HL-60/S4 (cell line): ENCODE results near the gene GSTT4.
"Not testable (repeated sequence)": the region's sequence is repeated elsewhere in the genome, so short reads cannot be mapped to it uniquely, and the experiment has no call there.

ENCODE experiments used
- in situ Hi-C: fragments of 300-500 bp; cut with MboI; formaldehyde crosslinking; loops from 2 replicates; pipeline ENCODE4 v1.14.3; 2022; ENCODE audit warnings: low sequenced_read_pairs

Gene GSTT4

GRCh38 chr22:23993581-23994177, 11.6 kb downstream of the GSTT4 start:
- in situ Hi-C loops: not testable (repeated sequence)

GRCh38 chr22:23993080-23993479, 12.2 kb downstream of the GSTT4 start:
- in situ Hi-C loops: not testable (repeated sequence)

DNA sequence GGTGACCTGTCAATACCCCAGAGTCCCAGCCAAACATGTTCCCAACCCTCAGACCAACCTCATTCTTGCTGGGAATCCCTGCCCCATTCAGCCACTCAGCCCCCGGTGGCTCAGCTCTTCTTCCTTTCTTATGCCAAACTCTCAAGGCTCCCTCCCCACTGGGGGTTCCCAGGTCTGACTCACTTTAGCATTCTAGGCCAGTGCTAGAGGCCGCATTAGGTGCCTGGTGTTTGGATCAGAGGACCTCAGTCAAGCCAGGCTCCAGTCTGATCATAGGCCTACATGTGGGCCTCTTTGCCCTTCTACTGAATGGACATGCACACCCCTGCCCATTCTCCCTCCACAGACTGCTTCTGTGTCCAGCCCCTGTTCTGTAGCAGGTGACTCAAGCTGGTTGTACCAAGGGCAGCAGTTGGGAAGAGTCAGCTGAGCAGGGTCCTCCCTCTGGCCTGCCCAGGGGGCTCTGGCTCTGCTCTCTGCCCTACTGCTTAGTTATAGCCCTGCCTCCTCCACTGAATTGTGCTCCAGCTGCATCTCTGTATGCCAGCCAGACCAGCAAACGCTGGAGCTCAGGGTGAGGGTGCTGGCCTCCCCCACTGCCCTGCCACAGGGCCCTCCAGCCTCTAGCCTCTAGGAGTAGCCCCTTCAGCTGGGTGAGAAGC, 15.5 kb downstream of the GSTT4 start:
- in situ Hi-C loops: not testable (repeated sequence)

DNA sequence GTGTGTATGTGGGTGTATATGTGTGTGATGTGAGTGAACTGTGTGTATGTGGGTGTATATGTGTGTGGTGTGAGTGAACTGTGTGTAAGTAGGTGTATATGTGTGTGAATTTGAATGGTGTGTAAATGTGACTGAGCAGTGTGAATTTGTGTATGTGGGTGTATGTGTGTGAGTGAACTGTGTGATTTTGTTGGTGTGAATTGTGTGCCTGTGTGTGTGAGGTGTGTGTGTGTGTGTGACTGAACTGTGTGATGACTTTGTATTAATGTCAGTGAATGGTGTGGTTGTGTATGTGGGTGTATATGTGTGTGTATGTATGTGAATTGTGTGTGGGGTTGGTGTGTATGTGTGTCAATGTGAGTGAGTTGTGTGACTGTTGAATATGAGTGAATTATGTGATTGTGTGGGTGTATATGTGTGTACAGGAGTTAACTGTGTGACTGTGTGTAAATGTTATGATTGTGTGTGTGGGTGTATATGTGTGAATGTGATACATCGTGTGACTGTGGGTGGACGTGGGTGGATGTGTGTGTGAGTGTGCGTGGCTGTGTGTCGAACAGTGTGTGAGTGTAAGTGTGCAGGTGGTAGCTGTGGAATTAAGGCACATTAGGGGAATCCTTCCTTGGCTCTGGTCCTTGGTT, 18.6 kb downstream of the GSTT4 start:
- in situ Hi-C loops: not testable (repeated sequence)

- in situ Hi-C loops: not testable (repeated sequence)
These were observed 19.2 kb downstream of the GSTT4 start for GRCh38 chr22:23986089-23986488.

- in situ Hi-C loops: no loop called here
These were observed 20.8 kb downstream of the GSTT4 start for GRCh38 chr22:23984430-23984829.

DNA sequence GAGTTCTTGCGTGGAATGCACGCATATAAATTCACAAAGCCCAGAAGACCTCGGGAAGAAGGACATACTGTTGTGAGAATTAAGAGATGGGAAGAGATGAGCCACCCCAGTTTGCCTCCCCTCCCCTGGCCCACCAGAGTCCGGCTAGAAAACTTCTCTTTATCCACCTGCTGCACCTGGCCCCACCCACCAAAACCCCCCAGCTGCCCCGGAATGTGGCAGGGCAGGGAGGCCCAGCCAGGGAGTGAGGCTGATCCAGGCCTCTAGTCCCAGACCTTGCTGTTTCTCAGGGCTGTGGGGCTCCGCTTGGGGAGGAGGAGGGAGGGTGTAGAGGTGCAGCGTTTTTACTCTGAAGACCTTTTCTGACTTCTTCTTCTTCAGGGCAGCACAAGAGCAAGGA, 24.7 kb downstream of the GSTT4 start:
- in situ Hi-C loops: not testable (repeated sequence)

- in situ Hi-C loops: not testable (repeated sequence)
These were observed 25.6 kb downstream of the GSTT4 start, which contains the start of gene GSTT2 for GRCh38 chr22:23979557-23980240. TSS of gene GSTT2 (plus strand) at chr22:23980134.

- in situ Hi-C loops: not testable (repeated sequence)
These were observed 27.9 kb downstream of the GSTT4 start for GRCh38 chr22:23977304-23977703.

- in situ Hi-C loops: not testable (repeated sequence)
These were observed 30.4 kb downstream of the GSTT4 start for GRCh38 chr22:23974836-23975352.

GRCh38 chr22:23974345-23974744, 30.9 kb downstream of the GSTT4 start, which contains the start of gene DDT:
TSS of gene DDT (minus strand) at chr22:23974441. CDS start at chr22:23974414, 27 bp downstream.
- in situ Hi-C loops: not testable (repeated sequence)

- in situ Hi-C loops: not testable (repeated sequence)
These were observed 33.3 kb downstream of the GSTT4 start for GRCh38 chr22:23971927-23972326.

DNA sequence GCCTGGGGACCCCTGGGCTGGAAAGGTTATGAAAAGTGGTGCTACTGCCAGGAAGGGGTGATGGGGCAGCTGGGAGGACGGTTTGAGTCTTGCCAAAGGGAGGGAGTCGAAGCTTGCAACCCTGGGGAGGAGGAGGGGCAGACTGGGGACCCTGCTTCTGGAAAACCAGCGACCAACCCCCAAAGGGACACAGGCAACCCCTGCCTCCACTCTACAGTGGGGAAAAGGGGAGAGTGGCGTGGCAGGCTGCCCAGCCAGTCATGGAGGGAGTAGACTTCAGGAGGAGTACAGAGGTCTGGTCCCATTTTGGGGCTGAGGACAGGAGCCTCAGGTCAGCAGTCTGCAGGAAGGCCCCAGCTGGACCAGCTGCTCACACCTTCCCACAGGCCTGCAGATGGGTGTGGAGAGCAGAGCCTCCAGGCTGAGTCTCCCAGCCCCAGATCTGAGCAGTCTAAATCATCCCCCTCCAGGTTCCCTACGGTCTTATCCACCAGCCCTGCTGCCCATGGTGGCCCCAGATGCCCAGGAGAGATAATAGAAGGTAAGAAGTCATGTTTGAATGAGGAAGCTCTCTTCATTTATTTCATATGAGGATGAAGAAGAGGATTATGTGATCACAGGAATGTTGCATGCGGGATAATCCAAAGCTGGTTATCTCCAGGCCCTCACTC, 34.3 kb downstream of the GSTT4 start:
- in situ Hi-C loops: no loop called here

DNA sequence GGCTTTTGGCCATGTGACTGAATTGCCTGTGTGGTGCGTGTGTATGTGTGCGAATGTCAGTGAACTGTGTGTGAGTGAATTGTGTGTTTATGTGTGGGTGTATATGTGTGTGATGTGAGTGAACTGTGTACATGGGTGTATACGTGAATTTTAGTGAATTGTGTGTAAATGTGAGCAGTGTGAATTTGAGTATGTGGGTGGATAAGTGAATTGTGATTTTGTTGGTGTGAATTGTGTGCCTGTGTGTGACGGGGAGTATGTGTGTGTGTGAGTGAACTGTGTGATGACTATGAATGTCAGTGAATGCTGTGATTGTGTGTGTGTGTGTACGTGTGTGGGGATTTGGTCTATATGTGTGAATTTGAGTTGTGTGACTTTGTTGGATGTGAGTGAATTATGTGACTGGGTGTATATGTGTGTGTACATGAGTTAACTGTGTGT, 35.0 kb downstream of the GSTT4 start:
- in situ Hi-C loops: no loop called here

- in situ Hi-C loops: no loop called here
These were observed 36.2 kb downstream of the GSTT4 start for GRCh38 chr22:23969071-23969470.

GRCh38 chr22:23966568-23966967, 38.7 kb downstream of the GSTT4 start, which contains the start of gene DDTL:
TSS of gene DDTL (plus strand) at chr22:23966888. CDS start at chr22:23966915, 27 bp downstream.
- in situ Hi-C loops: not testable (repeated sequence)

DNA sequence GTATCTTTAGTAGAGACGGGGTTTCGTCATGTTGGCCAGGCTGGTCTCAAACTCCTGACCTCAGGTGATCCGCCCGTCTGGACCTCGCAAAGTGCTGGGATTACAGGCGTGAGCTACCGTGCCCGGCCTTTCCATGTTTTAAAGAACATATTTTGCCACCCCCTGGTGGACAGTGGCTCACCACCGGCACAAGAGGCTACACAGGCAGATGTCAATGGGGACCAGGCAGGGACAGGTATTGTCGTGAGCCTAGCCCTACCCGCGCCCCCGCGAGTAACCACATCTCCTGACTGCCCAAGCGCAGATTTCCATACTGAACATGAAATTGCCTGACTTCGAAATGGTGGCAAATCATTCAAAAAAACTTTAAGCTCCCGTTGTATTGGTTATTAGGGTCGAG, 39.2 kb downstream of the GSTT4 start:
- in situ Hi-C loops: not testable (repeated sequence)

- in situ Hi-C loops: not testable (repeated sequence)
These were observed 44.0 kb downstream of the GSTT4 start, which contains the start of gene GSTT2B for GRCh38 chr22:23961084-23961771. TSS of gene GSTT2B (minus strand) at chr22:23961195. CDS start at chr22:23961131, 64 bp downstream.

- in situ Hi-C loops: not testable (repeated sequence)
These were observed 48.9 kb downstream of the GSTT4 start for GRCh38 chr22:23956301-23956900.
